Stimulated activated CD8-positive, alpha-beta memory T cell treated with anti-CD3 and anti-CD28 coated beads, Interleukin-7, amount 100 ng/mL, for 24 hours (primary cell): ENCODE measurements around the gene GRXCR1.

Source experiments
- DNase-seq: peaks from one replicate; pipeline ENCODE4 v3.0.0-alpha.2; 2020; ENCODE audit warnings: low read depth

The GRXCR1 gene

GRCh38 chr4:42928582-42928981 lies 36.1 kb downstream of the GRXCR1 start:
- DNase-seq: no peak

- no peak for DNase-seq
These were observed 49.7 kb downstream of the GRXCR1 start for GRCh38 chr4:42942216-42942615.

GRCh38 chr4:42945874-42946273 lies 53.4 kb downstream of the GRXCR1 start:
- no peak for DNase-seq

GRCh38 chr4:42953321-42953720 lies 60.8 kb downstream of the GRXCR1 start:
- DNase-seq: no peak

GRCh38 chr4:42954963-42955669 lies 62.6 kb downstream of the GRXCR1 start:
- no peak for DNase-seq

GRCh38 chr4:42955746-42956505 lies 63.4 kb downstream of the GRXCR1 start:
- DNase-seq: no peak

- DNase-seq: no peak
These were observed 72.8 kb downstream of the GRXCR1 start for GRCh38 chr4:42965326-42965725.

- no peak for DNase-seq
These were observed 93.5 kb downstream of the GRXCR1 start for GRCh38 chr4:42985976-42986375.

GRCh38 chr4:42995343-42995944 lies 102.9 kb downstream of the GRXCR1 start:
- no peak for DNase-seq

- DNase-seq: no peak
These were observed 116.3 kb downstream of the GRXCR1 start for GRCh38 chr4:43008793-43009192.

GRCh38 chr4:43014256-43014655 lies 121.7 kb downstream of the GRXCR1 start:
- no peak for DNase-seq

GRCh38 chr4:43041632-43042031 lies 149.1 kb downstream of the GRXCR1 start:
- DNase-seq: no peak

- no peak for DNase-seq
These were observed 154.5 kb downstream of the GRXCR1 start for GRCh38 chr4:43047058-43047457.

- no peak for DNase-seq
These were observed 156.1 kb downstream of the GRXCR1 start for GRCh38 chr4:43048570-43048969.

GRCh38 chr4:43049326-43049725 lies 156.8 kb downstream of the GRXCR1 start:
- no peak for DNase-seq

GRCh38 chr4:43066415-43066814 lies 173.9 kb downstream of the GRXCR1 start:
- no peak for DNase-seq

GRCh38 chr4:43071069-43071468 lies 178.6 kb downstream of the GRXCR1 start:
- DNase-seq: no peak
